ENCODE results near the gene NAT10.

Gene NAT10

GRCh38 chr11:34181251-34181650 is 75.8 kb downstream of the NAT10 start:
- TF ChIP-seq CTCF (IDR thresholded peaks at IDR 0.05; ENCODE audit: insufficient read depth, low read length, poor library complexity, severe bottlenecking) = no peak
- Histone ChIP-seq H3K4me3 (replicated peaks; ENCODE audit: low read depth, low read length) (no peak overlapping the region), H3K36me3 (ENCODE audit: control insufficient read depth, insufficient read depth, low read length) (no peaks in the 10 kb centered on the region), H3K27me3 (replicated peaks; ENCODE audit: control insufficient read depth, insufficient read depth, low read length) (no peaks in the 10 kb centered on the region)
- DNase-seq (ENCODE audit: extremely low read depth, insufficient read length) = no peak

GRCh38 chr11:34181856-34182405 is 76.5 kb downstream of the NAT10 start:
- TF ChIP-seq CTCF (IDR thresholded peaks at IDR 0.05; ENCODE audit: insufficient read depth, low read length, poor library complexity, severe bottlenecking) = no peak
- H3K4me3 ChIP-seq (replicated peaks; ENCODE audit: low read depth, low read length) = no peak overlapping the region
- no peak for DNase-seq (ENCODE audit: extremely low read depth, insufficient read length)
- H3K27me3 ChIP-seq (replicated peaks; ENCODE audit: control insufficient read depth, insufficient read depth, low read length) = no peaks in the 10 kb centered on the region
- H3K36me3 ChIP-seq (ENCODE audit: control insufficient read depth, insufficient read depth, low read length) = no peaks in the 10 kb centered on the region

GRCh38 chr11:34182425-34182824 is 77.0 kb downstream of the NAT10 start:
- Histone ChIP-seq H3K36me3 (ENCODE audit: control insufficient read depth, insufficient read depth, low read length) (no peaks in the 10 kb centered on the region), H3K4me3 (replicated peaks; ENCODE audit: low read depth, low read length) (no peak overlapping the region), H3K27me3 (replicated peaks; ENCODE audit: control insufficient read depth, insufficient read depth, low read length) (no peaks in the 10 kb centered on the region)
- TF ChIP-seq CTCF (IDR thresholded peaks at IDR 0.05; ENCODE audit: insufficient read depth, low read length, poor library complexity, severe bottlenecking) = no peak
- DNase-seq (ENCODE audit: extremely low read depth, insufficient read length) = no peak

GRCh38 chr11:34182921-34183685 is 77.7 kb downstream of the NAT10 start:
- no peak for DNase-seq (ENCODE audit: extremely low read depth, insufficient read length)
- H3K27me3 ChIP-seq (replicated peaks; ENCODE audit: control insufficient read depth, insufficient read depth, low read length) = no peaks in the 10 kb centered on the region
- no peaks in the 10 kb centered on the region for H3K36me3 ChIP-seq (ENCODE audit: control insufficient read depth, insufficient read depth, low read length)
- TF ChIP-seq CTCF (IDR thresholded peaks at IDR 0.05; ENCODE audit: insufficient read depth, low read length, poor library complexity, severe bottlenecking) = no peak
- no peak overlapping the region for H3K4me3 ChIP-seq (replicated peaks; ENCODE audit: low read depth, low read length)

GRCh38 chr11:34183848-34184391 is 78.5 kb downstream of the NAT10 start:
- H3K36me3 ChIP-seq (ENCODE audit: control insufficient read depth, insufficient read depth, low read length) = no peaks in the 10 kb centered on the region
- no peak overlapping the region for H3K4me3 ChIP-seq (replicated peaks; ENCODE audit: low read depth, low read length)
- no peak for TF ChIP-seq CTCF (IDR thresholded peaks at IDR 0.05; ENCODE audit: insufficient read depth, low read length, poor library complexity, severe bottlenecking)
- no peak for DNase-seq (ENCODE audit: extremely low read depth, insufficient read length)
- H3K27me3 ChIP-seq (replicated peaks; ENCODE audit: control insufficient read depth, insufficient read depth, low read length) = no peaks in the 10 kb centered on the region
